ENCODE data around the gene IFNA4.
"Not testable (repeated sequence)": the region's sequence is repeated elsewhere in the genome, so short reads cannot be mapped to it uniquely, and the experiment has no call there.

The IFNA4 gene

GRCh38 chr9:21187487-21187886, at the start of gene IFNA4:
Gene IFNA4 (minus strand): TSS chr9:21187587. CDS start chr9:21187531, 56 bp downstream.
- DNase-seq (ENCODE audit: low read depth in 2 of 2), result not testable (repeated sequence)

GRCh38 chr9:21236360-21236714, 49.0 kb upstream of the IFNA4 start:
- DNase-seq (ENCODE audit: low read depth in 2 of 2), result not testable (repeated sequence)

- not testable (repeated sequence) for DNase-seq (ENCODE audit: low read depth in 2 of 2)
Measured at GRCh38 chr9:21235468-21236359, 48.3 kb upstream of the IFNA4 start.

GRCh38 chr9:21234153-21234687, 46.8 kb upstream of the IFNA4 start:
- no peak for DNase-seq (ENCODE audit: low read depth in 2 of 2)

GRCh38 chr9:21233258-21233657, 45.9 kb upstream of the IFNA4 start:
- no peak for DNase-seq (ENCODE audit: low read depth in 2 of 2)

- no peak for DNase-seq (ENCODE audit: low read depth in 2 of 2)
Measured at GRCh38 chr9:21228122-21228521, 40.7 kb upstream of the IFNA4 start, which contains the start of gene IFNA17. Gene IFNA17 (minus strand): TSS chr9:21228222. CDS start chr9:21228173, 49 bp downstream.

- not testable (repeated sequence) for DNase-seq (ENCODE audit: low read depth in 2 of 2)
Measured at GRCh38 chr9:21217211-21217610, 29.8 kb upstream of the IFNA4 start, which contains the start of gene IFNA16. Gene IFNA16 (minus strand): TSS chr9:21217311. CDS start chr9:21217305, 6 bp downstream.

GRCh38 chr9:21213411-21214326, 26.3 kb upstream of the IFNA4 start:
- DNase-seq (ENCODE audit: low read depth in 2 of 2), result not testable (repeated sequence)

- not testable (repeated sequence) for DNase-seq (ENCODE audit: low read depth in 2 of 2)
Measured at GRCh38 chr9:21212160-21212559, 24.8 kb upstream of the IFNA4 start.

GRCh38 chr9:21210782-21211181, 23.4 kb upstream of the IFNA4 start:
- DNase-seq (ENCODE audit: low read depth in 2 of 2), result not testable (repeated sequence)

- no peak for DNase-seq (ENCODE audit: low read depth in 2 of 2)
Measured at GRCh38 chr9:21210311-21210710, 22.9 kb upstream of the IFNA4 start.

- not testable (repeated sequence) for DNase-seq (ENCODE audit: low read depth in 2 of 2)
Measured at GRCh38 chr9:21207043-21207442, 19.7 kb upstream of the IFNA4 start, which contains the start of gene IFNA10. Gene IFNA10 (minus strand): TSS chr9:21207143. CDS start chr9:21207097, 46 bp downstream.

- no peak for DNase-seq (ENCODE audit: low read depth in 2 of 2)
Measured at GRCh38 chr9:21205204-21205603, 17.8 kb upstream of the IFNA4 start.

GRCh38 chr9:21202105-21202504, 14.7 kb upstream of the IFNA4 start, which contains the start of gene IFNA7:
Gene IFNA7 (minus strand): TSS chr9:21202205. CDS start chr9:21202165, 40 bp downstream.
- DNase-seq (ENCODE audit: low read depth in 2 of 2), result not testable (repeated sequence)

- not testable (repeated sequence) for DNase-seq (ENCODE audit: low read depth in 2 of 2)
Measured at GRCh38 chr9:21194867-21195776, 7.7 kb upstream of the IFNA4 start.

- not testable (repeated sequence) for DNase-seq (ENCODE audit: low read depth in 2 of 2)
Measured at GRCh38 chr9:21182810-21183736, 4.3 kb downstream of the IFNA4 start.

- no peak for DNase-seq (ENCODE audit: low read depth in 2 of 2)
Measured at GRCh38 chr9:21174671-21175070, 12.7 kb downstream of the IFNA4 start.

GRCh38 chr9:21172156-21172555, 15.2 kb downstream of the IFNA4 start:
- no peak for DNase-seq (ENCODE audit: low read depth in 2 of 2)

- no peak for DNase-seq (ENCODE audit: low read depth in 2 of 2)
Measured at GRCh38 chr9:21171351-21171750, 16.0 kb downstream of the IFNA4 start.
